Panc1 (cell line): ENCODE measurements around the gene KRTAP5-1. TPM values are rescaled to one million over a fixed set of nuclear protein-coding genes. Genes with fewer than 3 reads are reported as not detected.

ENCODE experiments used
- ATAC-seq: fragments of 200-7000 bp; cut with Tn5 transposase; 2 replicates; pipeline ENCODE4 v1.9.1; 2020; ENCODE audit warnings: mild to moderate bottlenecking, moderate library complexity
- BruUV-seq: library from RNA; stranded (reverse); fragments of 400-500 nt; replicated peaks from 2 replicates; lab custom pipeline; 2021; lab: Mats Ljungman, UMichigan
- CTCF ChIA-PET: fragments of 300-600 bp; sonication (Branson Sonifier 250); formaldehyde crosslinking; loops from one replicate; lab custom pipeline; 2022; ENCODE audit warnings: antibody characterized with exemption; lab: Charles Lee
- POLR2A ChIA-PET: fragments of 300-600 bp; sonication (Branson Sonifier 250); formaldehyde crosslinking; loops from one replicate; lab custom pipeline; 2022; ENCODE audit warnings: antibody characterized with exemption; lab: Charles Lee
- DNase-seq: peaks from one replicate; pipeline ENCODE4 v3.0.0-alpha.2; 2010; ENCODE audit warnings: low read depth, low spot score
- H3K27ac ChIP-seq: 2 replicates; pipeline ENCODE4 v1.5.1; 2011; ENCODE audit warnings: mild to moderate bottlenecking, low read length, inconsistent platforms
- H3K27me3 ChIP-seq: fragments of 200-500 bp; sonication (Bioruptor generic); 2 replicates; pipeline ENCODE4 v1.6.0; 2014; ENCODE audit warnings: low read length, inconsistent platforms; ENCODE audit not compliant: control insufficient read depth, insufficient read depth
- H3K36me3 ChIP-seq: fragments of 200-500 bp; sonication (Bioruptor generic); 2 replicates; pipeline ENCODE4 v1.5.1; 2014; ENCODE audit warnings: inconsistent platforms, mild to moderate bottlenecking, low read length, moderate library complexity; ENCODE audit not compliant: control insufficient read depth, insufficient read depth
- H3K4me1 ChIP-seq: 2 replicates; pipeline ENCODE4 v1.5.1; 2011; ENCODE audit warnings: inconsistent platforms, mild to moderate bottlenecking, low read length, moderate library complexity; ENCODE audit not compliant: control insufficient read depth, insufficient read depth
- H3K4me3 ChIP-seq, 2 experiments: 2 replicates each; pipeline ENCODE4 v1.5.1; 2011 to 2012; ENCODE audit warnings: low read depth in 2 of 2, low read length in 2 of 2, mild to moderate bottlenecking in 2 of 2, inconsistent platforms in 1 of 2, moderate library complexity in 1 of 2
- H3K9me3 ChIP-seq: fragments of 200-500 bp; sonication (Bioruptor generic); 2 replicates; pipeline ENCODE4 v1.5.1; 2014; ENCODE audit warnings: low read depth, mild to moderate bottlenecking, inconsistent platforms, low read length, moderate library complexity; ENCODE audit not compliant: control insufficient read depth, insufficient read depth
- CTCF ChIP-seq: fragments of 450-650 bp; IDR thresholded peaks from 2 replicates; pipeline ENCODE4 v1.5.1; 2017; ENCODE audit warnings: mild to moderate bottlenecking
- POLR2AphosphoS5 ChIP-seq: IDR thresholded peaks from 2 replicates; pipeline ENCODE4 v1.6.1; 2012; ENCODE audit warnings: mild to moderate bottlenecking, low read depth, low read length, moderate library complexity
- REST ChIP-seq, 2 experiments: IDR thresholded peaks; 2 replicates each; pipeline ENCODE4 v1.6.1; 2011 to 2012; ENCODE audit warnings: low read depth in 2 of 2, control low read depth in 1 of 2, low read length in 1 of 2, mild to moderate bottlenecking in 1 of 2, moderate library complexity in 1 of 2; ENCODE audit not compliant: insufficient read depth in 1 of 2
- SIN3A ChIP-seq: IDR thresholded peaks from 2 replicates; pipeline ENCODE4 v1.6.1; 2012; ENCODE audit warnings: low read depth, mild to moderate bottlenecking, low read length, moderate library complexity, borderline replicate concordance; ENCODE audit not compliant: insufficient read depth
- TCF7L2 ChIP-seq: IDR thresholded peaks from 2 replicates; pipeline ENCODE4 v1.6.1; 2011; ENCODE audit warnings: mild to moderate bottlenecking, low read depth, low read length, inconsistent platforms
- in situ Hi-C: cut with HindIII; loops from 2 replicates; pipeline ENCODE4 v1.10.0; 2016; ENCODE audit warnings: low sequenced_read_pairs, low pct_unique_long_range_greater_than_20kb
- intact Hi-C: fragments of 100-400 bp; cut with micrococcal nuclease; formaldehyde crosslinking; loops from one replicate; pipeline ENCODE4 v1.10.0; 2022; ENCODE audit not compliant: unreplicated experiment
- total RNA-seq: library from RNA; stranded (reverse); gene quantifications from one replicate; pipeline ENCODE4 v1.2.1, GENCODE V29; 2021; ENCODE audit not compliant: unreplicated experiment

The KRTAP5-1 gene
- total RNA-seq, 1 experiment from 2014 or later: not detected

GRCh38 chr11:1570896-1571759 lies 14.0 kb downstream of the KRTAP5-1 start:
- in situ Hi-C loops: no loop called here
- no TSS peak for BruUV-seq
- intact Hi-C loops: no loop called here
- ATAC-seq (no peak), DNase-seq (no peak)
- ChIA-PET POLR2A (no interaction called here), CTCF (no interaction called here)
- Histone ChIP-seq H3K27me3 (no peaks in the 10 kb centered on the region; the same call in 1 of the 2 replicates), H3K36me3 (no peaks in the 10 kb centered on the region), H3K9me3 (no peaks in the 10 kb centered on the region), H3K27ac (no peak overlapping the region), H3K4me1 (peaks cover 21% of the 10 kb centered on the region), H3K4me3 (peak overlapping the region; percentile 40 to 56)
- TF ChIP-seq POLR2AphosphoS5 (no peak), SIN3A (no peak), REST (IDR thresholded peaks at IDR 0.05; ENCODE audit: insufficient read depth in 1 of 2, low read depth in 2 of 2, low read length in 1 of 2) (no peak), TCF7L2 (no peak), CTCF (no peak)

- intact Hi-C loops: no loop called here
- Histone ChIP-seq H3K9me3 (no peaks in the 10 kb centered on the region), H3K4me1 (peaks cover 21% of the 10 kb centered on the region), H3K27me3 (no peaks in the 10 kb centered on the region; the same call in 1 of the 2 replicates), H3K27ac (no peak overlapping the region), H3K36me3 (no peaks in the 10 kb centered on the region), H3K4me3 (no peak overlapping the region)
- DNase-seq (no peak), ATAC-seq (no peak)
- POLR2A ChIA-PET: interaction anchor here (0.6 kb wide), 1 partner anchor 17 kb away, joined by 5 read pairs; no protein-coding TSS in a partner anchor
- CTCF ChIA-PET: interaction anchor here (0.9 kb wide), 1 partner anchor 25 kb away, joined by 3 read pairs; no protein-coding TSS in a partner anchor
- TSS peak; percentile 76 for BruUV-seq
- TF ChIP-seq REST (IDR thresholded peaks at IDR 0.05; ENCODE audit: insufficient read depth in 1 of 2, low read depth in 2 of 2, low read length in 1 of 2) (no peak), SIN3A (no peak), POLR2AphosphoS5 (no peak), CTCF (no peak), TCF7L2 (no peak)
- in situ Hi-C loops: no loop called here
These were observed 14.6 kb downstream of the KRTAP5-1 start for GRCh38 chr11:1570531-1570895.
